Measurements from ENCODE around the gene ESPN.
"Not testable (repeated sequence)": the region's sequence is repeated elsewhere in the genome, so short reads cannot be mapped to it uniquely, and the experiment has no call there.

The ESPN gene

GRCh38 chr1:6448749-6449631, 24.4 kb downstream of the ESPN start:
- no peak for DNase-seq

DNA sequence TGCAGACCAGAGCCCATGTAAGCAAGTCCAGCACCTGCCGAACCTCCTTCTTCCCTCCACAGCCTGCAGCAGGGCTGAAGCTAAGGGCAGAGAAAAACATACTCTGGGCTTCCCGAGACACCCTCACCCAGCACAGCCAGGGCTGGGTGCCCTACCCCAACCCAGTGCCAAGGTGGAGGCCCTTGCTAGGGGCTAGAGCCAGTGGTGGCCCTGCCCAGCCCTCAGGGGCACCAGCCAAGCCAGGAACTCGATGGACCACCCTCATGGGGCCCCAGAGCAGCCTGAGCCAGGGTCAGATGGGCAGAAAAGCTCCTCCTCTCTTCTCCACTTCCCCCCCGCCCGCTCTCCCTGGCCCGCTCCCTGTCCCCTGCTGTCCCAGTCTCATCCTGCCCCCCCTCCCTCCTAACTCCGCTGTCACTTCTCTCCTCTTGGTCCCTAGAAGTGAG, 25.5 kb downstream of the ESPN start:
- DNase-seq = no peak

DNA sequence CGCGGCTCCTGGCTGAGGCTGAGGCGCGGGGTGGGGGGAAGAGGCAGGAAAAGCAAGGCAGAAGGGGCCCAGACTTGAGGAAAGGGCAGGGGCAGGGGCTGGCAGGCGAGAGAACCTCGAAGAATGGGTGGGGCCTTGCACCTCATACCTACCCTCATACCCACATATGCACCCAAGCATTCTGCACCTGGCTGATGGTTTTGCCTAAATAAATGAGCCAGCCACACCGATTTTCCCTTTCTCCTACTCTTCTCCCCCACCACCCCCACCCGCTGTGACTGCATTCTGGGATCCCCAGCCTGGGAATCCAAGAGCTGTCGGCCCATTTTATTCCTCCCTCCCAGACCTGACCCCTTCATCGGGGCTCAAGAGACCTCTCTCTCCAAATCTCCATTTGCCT, 25.9 kb downstream of the ESPN start:
- DNase-seq = not testable (repeated sequence)

- DNase-seq = no peak
Measured at GRCh38 chr1:6450943-6451373, 26.4 kb downstream of the ESPN start.

- DNase-seq = not testable (repeated sequence)
Measured at GRCh38 chr1:6453895-6454855, 29.6 kb downstream of the ESPN start.

DNA sequence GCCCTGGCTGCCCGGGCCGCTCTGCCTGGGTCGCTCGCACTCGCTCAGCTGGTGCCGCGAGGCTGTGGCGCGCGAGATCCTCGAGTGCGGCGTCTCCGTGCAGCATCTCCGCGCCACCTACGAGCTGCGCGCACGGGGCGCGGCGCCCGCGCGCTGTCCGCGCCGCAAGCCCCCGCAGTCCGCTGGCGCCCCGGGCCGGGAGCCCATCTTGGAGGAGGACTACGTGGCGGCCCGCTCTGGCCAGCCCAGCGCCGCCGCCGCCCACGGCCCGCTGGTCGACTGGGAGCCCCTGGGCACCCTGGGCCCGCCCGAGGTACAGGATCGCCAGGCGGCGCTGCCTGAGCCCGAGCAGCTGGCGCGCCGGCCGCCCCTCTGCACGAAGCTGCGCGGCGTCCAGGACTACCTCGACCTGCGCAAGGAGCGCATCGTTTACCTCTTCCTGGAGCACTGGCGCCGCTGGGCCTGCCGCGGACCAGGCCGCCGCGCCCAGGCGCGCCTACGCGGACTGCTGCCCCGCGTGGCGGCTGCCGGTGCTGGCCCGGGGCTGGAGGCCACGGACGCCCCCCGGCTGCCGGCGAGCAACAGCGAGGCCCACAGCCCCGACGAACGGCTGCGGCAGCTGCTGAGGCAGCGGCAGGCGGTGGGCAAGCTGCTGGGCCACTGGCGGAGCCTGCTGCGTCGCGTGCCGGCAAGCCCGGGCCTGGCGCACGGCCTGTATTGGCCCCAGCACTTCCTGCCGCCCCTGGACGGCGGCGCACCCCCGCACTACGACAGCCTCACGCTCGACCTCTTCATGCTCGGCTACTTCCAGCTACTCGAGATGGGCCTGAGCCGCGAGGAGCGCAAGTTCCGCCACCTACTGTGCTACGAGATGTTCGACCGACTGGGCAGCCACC, 30.5 kb downstream of the ESPN start:
- no peak for DNase-seq

GRCh38 chr1:6455752-6456520, 31.4 kb downstream of the ESPN start:
- not testable (repeated sequence) for DNase-seq

GRCh38 chr1:6456800-6457466, 32.4 kb downstream of the ESPN start:
- DNase-seq = no peak

GRCh38 chr1:6459850-6460265, 35.3 kb downstream of the ESPN start:
- no peak for DNase-seq

DNA sequence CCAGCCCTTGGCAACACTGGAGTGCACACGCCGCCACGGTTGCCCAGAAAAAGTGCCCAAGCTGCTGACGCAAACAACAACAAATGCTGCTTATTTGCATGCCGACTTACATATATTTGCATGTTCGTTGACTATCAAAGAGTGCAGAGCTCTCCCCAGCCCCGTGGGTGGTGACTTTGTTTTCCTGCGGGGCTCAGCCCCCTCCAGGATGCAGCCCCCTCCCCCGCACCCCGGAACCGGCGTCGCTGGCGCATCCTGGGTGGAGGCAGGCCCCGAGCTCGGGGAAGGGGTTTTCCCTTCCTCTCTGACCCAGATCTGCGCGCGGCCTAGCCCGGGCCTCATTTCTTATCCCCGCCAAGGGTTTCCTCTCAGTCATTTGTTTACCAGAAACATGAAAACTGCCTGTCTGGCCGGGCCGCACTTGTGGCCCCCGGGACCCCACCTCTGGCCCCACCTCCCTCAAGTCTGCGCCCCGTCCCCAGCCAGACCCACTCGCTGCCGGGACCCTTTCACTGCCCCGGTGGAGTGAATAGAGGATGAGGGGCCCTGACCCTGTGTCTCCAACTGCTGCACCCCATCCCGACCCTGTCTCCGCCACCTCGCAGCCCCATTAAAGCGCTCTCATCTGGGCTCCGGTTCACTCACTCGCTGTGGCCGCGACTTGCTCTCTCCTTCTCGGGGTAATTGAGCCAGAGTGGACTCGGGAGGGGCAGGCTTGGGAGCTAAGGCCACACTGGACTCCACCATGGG, 35.9 kb downstream of the ESPN start:
- no peak for DNase-seq

GRCh38 chr1:6461051-6461530, 36.5 kb downstream of the ESPN start:
- no peak for DNase-seq

DNA sequence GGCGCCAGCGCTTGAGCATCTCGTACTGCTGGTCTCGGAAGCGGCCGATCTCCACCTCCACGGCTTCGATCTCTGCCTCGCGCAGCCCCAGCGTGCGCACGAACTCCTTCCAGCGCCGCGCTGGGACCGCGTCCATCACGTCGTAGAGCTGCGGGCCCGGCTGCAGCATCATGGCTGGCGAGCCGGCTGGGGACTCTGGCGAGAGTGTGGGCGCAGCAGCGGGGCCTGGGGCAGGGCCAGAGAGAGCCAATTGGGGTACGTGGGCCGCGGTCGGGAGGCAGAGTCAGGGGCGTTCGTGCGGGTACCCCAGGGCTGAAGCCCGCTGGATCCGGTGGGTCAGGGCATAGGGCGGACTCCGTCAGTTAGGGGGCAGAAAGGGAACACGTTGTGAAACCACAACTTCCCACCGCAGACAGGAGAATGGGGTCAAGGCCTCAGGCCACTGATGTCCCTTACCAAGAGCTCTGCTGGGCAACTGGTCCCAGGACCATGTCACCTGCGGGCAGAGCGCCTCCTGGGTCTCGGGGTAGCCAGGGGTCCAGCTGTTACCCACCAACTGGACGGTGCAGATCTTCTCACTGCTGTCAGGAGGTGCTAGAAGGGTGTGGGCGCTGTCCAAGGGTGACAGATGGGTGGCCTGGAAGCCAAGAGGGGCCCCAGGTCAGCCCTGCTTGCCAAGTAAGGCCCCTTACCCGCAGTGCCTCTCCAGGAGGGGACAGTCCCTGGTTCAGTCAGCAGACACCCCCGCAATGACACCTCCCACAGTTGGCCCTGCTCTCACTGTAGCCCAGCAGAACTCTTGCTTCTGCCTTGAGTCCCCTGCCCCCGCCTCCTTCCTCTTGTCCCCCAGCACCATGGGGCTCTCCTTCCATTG, 37.2 kb downstream of the ESPN start:
- DNase-seq = no peak

DNA sequence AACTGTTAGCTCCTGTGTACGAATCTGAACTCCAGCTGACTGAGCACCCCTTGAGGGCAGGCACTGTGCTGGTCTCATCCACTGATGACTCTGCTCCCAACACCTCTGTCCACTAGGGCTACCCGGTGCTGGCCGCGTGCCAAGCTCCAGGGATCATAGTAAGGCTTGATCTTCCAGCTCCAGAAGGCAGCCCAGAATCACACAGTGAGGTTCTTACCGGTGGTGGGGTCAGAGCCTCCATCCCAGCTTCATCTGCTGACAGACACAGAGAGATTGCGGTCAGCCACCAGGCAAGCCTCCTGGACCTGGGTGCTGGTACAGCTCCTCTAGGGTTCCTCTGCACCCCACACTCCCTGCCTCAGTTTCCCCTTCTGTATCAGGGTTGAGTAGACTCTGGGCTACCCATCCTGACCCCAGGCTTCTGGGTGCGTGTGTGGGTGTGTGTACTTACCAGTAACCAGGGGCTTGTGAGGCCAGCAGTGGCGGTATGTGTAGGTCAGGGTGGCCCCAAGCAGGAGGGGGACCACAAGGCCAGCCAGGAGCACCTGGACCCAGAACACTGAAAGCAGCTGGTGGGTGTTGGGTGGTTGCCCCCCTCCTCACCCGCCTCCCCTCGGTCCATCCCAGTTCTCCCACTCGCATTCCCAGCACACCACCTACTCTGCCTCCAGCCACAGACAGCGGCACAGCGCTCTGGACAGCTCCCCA, 38.0 kb downstream of the ESPN start:
- no peak for DNase-seq

DNA sequence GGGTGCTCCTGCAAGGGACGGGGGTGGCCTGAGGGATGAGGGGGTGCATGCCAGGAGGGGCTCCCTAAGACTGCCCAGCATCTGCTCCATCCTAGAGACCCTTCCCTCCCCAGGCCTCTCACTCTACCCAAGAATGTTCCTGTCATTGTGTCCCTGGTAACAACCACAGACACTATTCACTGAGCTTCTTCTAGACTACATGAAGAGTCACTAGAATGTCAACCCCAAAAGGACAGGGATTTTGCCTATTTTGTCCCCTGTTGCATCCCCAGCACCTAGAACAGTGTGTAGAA, 38.5 kb downstream of the ESPN start:
- DNase-seq = no peak

DNA sequence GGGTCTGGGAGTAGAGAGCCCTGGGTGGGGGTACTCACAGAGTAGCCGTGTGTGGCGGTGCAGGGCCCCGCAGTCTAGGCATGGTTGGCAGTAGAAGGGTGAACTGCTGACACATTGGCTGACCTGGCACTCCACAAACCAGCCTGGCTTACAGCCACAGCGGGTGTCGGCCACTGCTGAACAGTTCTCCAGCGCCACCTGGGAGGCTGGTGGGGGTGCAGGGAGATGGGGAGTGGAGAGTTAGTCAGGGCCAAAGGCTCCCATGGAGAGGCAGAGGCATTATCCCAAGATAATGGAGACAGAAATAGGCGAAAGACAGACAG, 39.9 kb downstream of the ESPN start:
- no peak for DNase-seq

DNA sequence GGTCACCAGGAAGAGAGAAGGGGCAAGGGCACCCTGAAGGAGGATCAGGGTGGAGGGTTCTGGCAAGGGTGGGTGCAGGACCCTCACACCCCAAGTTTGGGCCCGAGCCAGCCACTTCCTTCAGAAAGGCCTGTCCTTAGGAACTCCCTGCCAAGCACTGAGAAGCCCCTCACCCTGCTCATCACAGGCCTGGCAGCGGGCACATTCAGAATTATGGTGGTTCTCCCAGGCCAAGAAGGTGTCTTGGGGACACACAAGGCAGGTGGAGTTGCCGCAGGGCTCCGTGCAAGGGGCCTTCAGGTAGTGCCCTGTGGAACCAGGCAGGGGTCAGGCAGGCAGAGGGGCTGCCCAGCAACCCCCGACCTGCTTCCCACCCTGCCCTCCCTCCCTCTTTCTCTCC, 40.3 kb downstream of the ESPN start:
- no peak for DNase-seq

GRCh38 chr1:6465461-6466005, 41.0 kb downstream of the ESPN start:
- DNase-seq = no peak

GRCh38 chr1:6466023-6466422, 41.4 kb downstream of the ESPN start, which contains the start of gene TNFRSF25:
TSS of gene TNFRSF25 (minus strand) at chr1:6466173. CDS start at chr1:6466107, 66 bp downstream.
- no peak for DNase-seq
